ENCODE data around the gene CDKN2AIP. TPM values are rescaled to one million over a fixed set of nuclear protein-coding genes. Genes with fewer than 3 reads are reported as not detected.

CDKN2AIP gene
- polyA plus RNA-seq, 2 donors = 18.9 to 20.8 TPM

Other genes with a start within 250 kb of the CDKN2AIP start
- gene CLDN22, start 124.4 kb upstream of the CDKN2AIP start, polyA plus RNA-seq = under 1 TPM; 0.08 to 0.09 TPM
- not detected for gene CLDN24, start 122.2 kb upstream of the CDKN2AIP start, polyA plus RNA-seq
- gene ING2, start 60.4 kb downstream of the CDKN2AIP start, polyA plus RNA-seq = 10 to 100 TPM in 1 of 2 donors, 1 to 10 TPM in 1; 9.0 to 14.8 TPM
- gene RWDD4, start 214.5 kb downstream of the CDKN2AIP start, polyA plus RNA-seq = 10 to 100 TPM in 1 of 2 donors, 1 to 10 TPM in 1; 8.6 to 12.7 TPM
- 10 to 100 TPM; 11.6 to 13.7 TPM for gene TRAPPC11, start 214.7 kb downstream of the CDKN2AIP start, polyA plus RNA-seq